GM23248 (cell line): Measurements from ENCODE around the gene CDK5. TPM values are rescaled to one million over a fixed set of nuclear protein-coding genes. Genes with fewer than 3 reads are reported as not detected.

Experiments
- DNase-seq: peaks from one replicate; pipeline ENCODE4 v3.0.0-alpha.2; 2015
- H2AFZ ChIP-seq: fragments of 200-600 bp; sonication (generic); 2 replicates; pipeline ENCODE4 v1.6.1; 2016; ENCODE audit warnings: antibody characterized with exemption
- H3F3A ChIP-seq: fragments of 200-600 bp; sonication (generic); 2 replicates; pipeline ENCODE4 v1.6.1; 2016; ENCODE audit warnings: mild to moderate bottlenecking, antibody characterized with exemption, mixed run types; ENCODE audit not compliant: insufficient read depth
- H3K27ac ChIP-seq: fragments of 200-600 bp; sonication (generic); 2 replicates; pipeline ENCODE4 v1.5.1; 2016; ENCODE audit warnings: mild to moderate bottlenecking
- H3K27me3 ChIP-seq: fragments of 200-600 bp; sonication (generic); replicated peaks from 2 replicates; pipeline ENCODE4 v1.6.1; 2016; ENCODE audit warnings: mild to moderate bottlenecking; ENCODE audit not compliant: insufficient read depth
- H3K36me3 ChIP-seq: fragments of 200-600 bp; sonication (generic); 2 replicates; pipeline ENCODE4 v1.6.1; 2016; ENCODE audit warnings: low read depth, mild to moderate bottlenecking
- H3K4me1 ChIP-seq: fragments of 200-600 bp; sonication (generic); 2 replicates; pipeline ENCODE4 v1.6.1; 2016; ENCODE audit warnings: mild to moderate bottlenecking; ENCODE audit not compliant: insufficient read depth
- H3K4me2 ChIP-seq: fragments of 200-600 bp; sonication (generic); one replicate; pipeline ENCODE4 v1.6.1; 2016; ENCODE audit warnings: mild to moderate bottlenecking; ENCODE audit not compliant: unreplicated experiment
- H3K4me3 ChIP-seq: fragments of 200-600 bp; sonication (generic); 2 replicates; pipeline ENCODE4 v1.5.1; 2016; ENCODE audit warnings: mild to moderate bottlenecking
- H3K79me2 ChIP-seq: fragments of 200-600 bp; sonication (generic); 2 replicates; pipeline ENCODE4 v1.6.1; 2016; ENCODE audit warnings: mild to moderate bottlenecking; ENCODE audit not compliant: insufficient read depth
- H3K9ac ChIP-seq: fragments of 200-600 bp; sonication (generic); 2 replicates; pipeline ENCODE4 v1.6.1; 2016; ENCODE audit warnings: mild to moderate bottlenecking
- H3K9me2 ChIP-seq: fragments of 200-600 bp; sonication (generic); 2 replicates; pipeline ENCODE4 v1.6.1; 2016; ENCODE audit warnings: mixed run types, mild to moderate bottlenecking, moderate library complexity; ENCODE audit not compliant: insufficient read depth
- H3K9me3 ChIP-seq: fragments of 200-600 bp; sonication (generic); one replicate; pipeline ENCODE4 v1.6.1; 2017; ENCODE audit warnings: low read depth
- H4K20me1 ChIP-seq: fragments of 200-600 bp; sonication (generic); 2 replicates; pipeline ENCODE4 v1.6.0; 2016; ENCODE audit not compliant: insufficient read depth
- EZH2 ChIP-seq: fragments of 200-600 bp; sonication (generic); IDR thresholded peaks from 2 replicates; pipeline ENCODE4 v1.6.1; 2018; ENCODE audit warnings: antibody characterized with exemption, mild to moderate bottlenecking; ENCODE audit not compliant: insufficient read depth, poor library complexity, severe bottlenecking
- EZH2phosphoT487 ChIP-seq: fragments of 200-600 bp; sonication (generic); IDR thresholded peaks from 2 replicates; pipeline ENCODE4 v1.6.1; 2018; ENCODE audit warnings: antibody characterized with exemption, moderate library complexity, mild to moderate bottlenecking, low read depth; ENCODE audit not compliant: insufficient read depth
- WGBS, 2 experiments: methylation state at CpG; one replicate each; pipeline ENCODE4 v1.1.6; 2015 to 2017; ENCODE audit warnings: low lambda C conversion rate in 2 of 2, low coverage in 1 of 2; ENCODE audit errors: missing lambda C conversion rate in 2 of 2; 5-methylcytosine and 5-hydroxymethylcytosine counted together
- in situ Hi-C: fragments of 300-500 bp; cut with MboI; formaldehyde crosslinking; loops from 2 replicates; pipeline ENCODE4 v1.15.0; 2020
- polyA plus RNA-seq: library from polyadenylated mRNA; unstranded; fragments of >200 nt; fragmentation: Nextera tagmentation; extraction: Ambion mirVana; gene quantifications from 2 replicates; pipeline ENCODE4 v1.2.1, GENCODE V29; 2016
- total RNA-seq: library from RNA; depleted of rRNA; stranded (reverse); fragments of >200 nt; shearing (Covaris generic); gene quantifications from 2 replicates; pipeline ENCODE4 v1.2.3, GENCODE V29; 2014

The CDK5 gene
- total and polyA plus RNA-seq, 2 experiments from 2014 or later, result 27.6 to 27.7 TPM

GRCh38 chr7:151051108-151051507 lies 6.6 kb downstream of the CDK5 start:
- peak; percentile 89 for DNase-seq
- no peaks in the 10 kb centered on the region for H3K27me3 ChIP-seq
- H3F3A ChIP-seq, result peaks cover 13% of the 10 kb centered on the region
- TF ChIP-seq EZH2phosphoT487 (no peak), EZH2 (no peak)
- H3K9me2 ChIP-seq, result no peaks in the 10 kb centered on the region
- peaks cover 9% of the 10 kb centered on the region for H3K4me1 ChIP-seq
- H3K9ac ChIP-seq, result no peak overlapping the region
- peak overlapping the region; percentile 16 for H3K4me2 ChIP-seq
- H3K36me3 ChIP-seq, result no peaks in the 10 kb centered on the region
- 6 to 10% methylated on average over 13 to 44 of the region's 50 CpGs for WGBS, 2 experiments
- H4K20me1 ChIP-seq, result no peaks in the 10 kb centered on the region
- no peak overlapping the region for H3K4me3 ChIP-seq
- no peak overlapping the region for H2AFZ ChIP-seq
- H3K27ac ChIP-seq, result no peak overlapping the region
- H3K79me2 ChIP-seq, result no peaks in the 10 kb centered on the region
- no peaks in the 10 kb centered on the region for H3K9me3 ChIP-seq
- in situ Hi-C loops, result loop anchor here (10.0 kb wide), 1 partner anchor 56 kb away; the partner anchor contains the start of gene NOS3

GRCh38 chr7:151048911-151049463 lies 8.7 kb downstream of the CDK5 start:
- peaks cover 9% of the 10 kb centered on the region for H3K4me1 ChIP-seq
- H3F3A ChIP-seq, result peaks cover 13% of the 10 kb centered on the region
- H3K27ac ChIP-seq, result no peak overlapping the region
- WGBS, 2 experiments, result 92 to 93% methylated on average over 38 of the region's 38 CpGs
- in situ Hi-C loops, result no loop called here
- H3K79me2 ChIP-seq, result no peaks in the 10 kb centered on the region
- H4K20me1 ChIP-seq, result no peaks in the 10 kb centered on the region
- H3K9me2 ChIP-seq, result no peaks in the 10 kb centered on the region
- H3K36me3 ChIP-seq, result no peaks in the 10 kb centered on the region
- no peak for DNase-seq
- H3K9me3 ChIP-seq, result no peaks in the 10 kb centered on the region
- TF ChIP-seq EZH2phosphoT487, result no peak
- TF ChIP-seq EZH2, result no peak
- H3K4me3 ChIP-seq, result no peak overlapping the region
- H3K9ac ChIP-seq, result no peak overlapping the region
- H2AFZ ChIP-seq, result no peak overlapping the region
- H3K27me3 ChIP-seq, result no peaks in the 10 kb centered on the region
- H3K4me2 ChIP-seq, result no peak overlapping the region

GRCh38 chr7:151047976-151048815 lies 9.5 kb downstream of the CDK5 start, which contains the start of gene ASIC3:
ASIC3 (plus strand) TSS chr7:151048531; CDS start chr7:151048886, 355 bp downstream.
- TF ChIP-seq EZH2phosphoT487, result no peak
- no peak for TF ChIP-seq EZH2
- H2AFZ ChIP-seq, result no peak within 1 kb of the TSS
- H3K4me3 ChIP-seq, result no peak within 1 kb of the TSS
- in situ Hi-C loops, result no loop called here
- 76 to 81% methylated on average over 19 to 22 of the region's 22 CpGs for WGBS, 2 experiments
- H4K20me1 ChIP-seq, result no peaks in the 10 kb centered on the region
- H3K27me3 ChIP-seq, result no peaks in the 10 kb centered on the region
- peaks cover 9% of the 10 kb centered on the region for H3K4me1 ChIP-seq
- peaks cover 13% of the 10 kb centered on the region for H3F3A ChIP-seq
- H3K9me2 ChIP-seq, result no peaks in the 10 kb centered on the region
- no peak within 1 kb of the TSS for H3K9ac ChIP-seq
- no peaks in the 10 kb centered on the region for H3K36me3 ChIP-seq
- no peaks in the 10 kb centered on the region for H3K9me3 ChIP-seq
- H3K27ac ChIP-seq, result no peak within 1 kb of the TSS
- no peak for DNase-seq
- no peaks in the 10 kb centered on the region for H3K79me2 ChIP-seq
- H3K4me2 ChIP-seq, result no peak within 1 kb of the TSS

- H3K79me2 ChIP-seq, result no peaks in the 10 kb centered on the region
- H3K9me3 ChIP-seq, result no peaks in the 10 kb centered on the region
- DNase-seq, result peak; percentile 67
- H3K27ac ChIP-seq, result no peak overlapping the region
- no peak overlapping the region for H2AFZ ChIP-seq
- H3K4me2 ChIP-seq, result no peak overlapping the region
- H3K9me2 ChIP-seq, result no peaks in the 10 kb centered on the region
- no peaks in the 10 kb centered on the region for H4K20me1 ChIP-seq
- TF ChIP-seq EZH2phosphoT487 (no peak), EZH2 (no peak)
- H3K4me1 ChIP-seq, result peaks cover 9% of the 10 kb centered on the region
- in situ Hi-C loops, result no loop called here
- WGBS, 2 experiments, result 18 to 20% methylated on average over 14 of the region's 14 CpGs
- H3K4me3 ChIP-seq, result no peak overlapping the region
- peaks cover 13% of the 10 kb centered on the region for H3F3A ChIP-seq
- no peaks in the 10 kb centered on the region for H3K27me3 ChIP-seq
- H3K36me3 ChIP-seq, result no peaks in the 10 kb centered on the region
- peak overlapping the region; percentile 38 for H3K9ac ChIP-seq
Observed at GRCh38 chr7:151046603-151047573, 10.8 kb downstream of the CDK5 start.
